BJ (cell line): Measurements from ENCODE around the gene ANTKMT. TPM values are rescaled to one million over a fixed set of nuclear protein-coding genes. Genes with fewer than 3 reads are reported as not detected.

Source experiments
- CTCF ChIA-PET: fragments of 350-600 bp; formaldehyde crosslinking; extraction: SDS; loops from one replicate; lab custom pipeline; 2021; ENCODE audit warnings: antibody characterized with exemption, inconsistent platforms; lab: Yijun Ruan, JAX
- POLR2A ChIA-PET: fragments of 300-600 bp; sonication (Branson Sonifier 250); formaldehyde crosslinking; extraction: SDS; loops from one replicate; lab custom pipeline; 2021; ENCODE audit warnings: antibody characterized with exemption; lab: Charles Lee
- DNase-seq: peaks from one replicate; pipeline ENCODE4 v3.0.0-alpha.2; 2011; ENCODE audit warnings: low read depth
- H3K27me3 ChIP-seq: 2 replicates; pipeline ENCODE4 v1.6.0; 2011; ENCODE audit warnings: low read length; ENCODE audit not compliant: control insufficient read depth, insufficient read depth
- H3K36me3 ChIP-seq: 2 replicates; pipeline ENCODE4 v1.5.1; 2011; ENCODE audit warnings: low read length; ENCODE audit not compliant: control insufficient read depth, insufficient read depth
- H3K4me3 ChIP-seq: 2 replicates; pipeline ENCODE4 v1.5.1; 2011; ENCODE audit warnings: low read depth, mild to moderate bottlenecking, control low read depth, low read length
- polyA plus RNA-seq: library from polyadenylated mRNA; depleted of rRNA; stranded (reverse); fragments of >200 nt; gene quantifications from 2 replicates; pipeline ENCODE4 v1.2.3, GENCODE V29; 2011
- TF ChIP-seq, protein P1 (sequence below): IDR thresholded peaks from 2 replicates; pipeline ENCODE4 v1.5.1; 2011; ENCODE audit warnings: low read depth, mild to moderate bottlenecking, control low read depth, inconsistent platforms, low read length, moderate library complexity; ENCODE audit not compliant: insufficient read depth

Gene ANTKMT
- polyA plus RNA-seq, 1 experiment: 10.7 TPM

DNA sequence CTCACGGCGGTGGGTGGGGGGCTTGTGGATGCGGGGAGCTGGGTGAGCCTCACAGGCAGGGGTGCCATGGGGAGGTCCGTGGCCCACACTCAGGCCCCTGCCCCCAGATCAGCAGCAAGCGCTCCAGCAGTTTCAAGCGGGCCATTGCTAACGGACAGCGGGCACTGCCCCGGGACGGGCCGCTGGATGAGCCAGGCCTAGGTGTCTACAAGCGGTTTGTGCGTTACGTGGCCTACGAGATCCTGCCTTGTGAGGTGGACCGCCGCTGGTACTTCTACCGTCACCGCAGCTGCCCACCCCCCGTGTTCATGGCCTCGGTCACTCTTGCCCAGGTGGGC is 44.4 kb upstream of the ANTKMT start:
- DNase-seq: no peak
- TF ChIP-seq, protein P1, sequence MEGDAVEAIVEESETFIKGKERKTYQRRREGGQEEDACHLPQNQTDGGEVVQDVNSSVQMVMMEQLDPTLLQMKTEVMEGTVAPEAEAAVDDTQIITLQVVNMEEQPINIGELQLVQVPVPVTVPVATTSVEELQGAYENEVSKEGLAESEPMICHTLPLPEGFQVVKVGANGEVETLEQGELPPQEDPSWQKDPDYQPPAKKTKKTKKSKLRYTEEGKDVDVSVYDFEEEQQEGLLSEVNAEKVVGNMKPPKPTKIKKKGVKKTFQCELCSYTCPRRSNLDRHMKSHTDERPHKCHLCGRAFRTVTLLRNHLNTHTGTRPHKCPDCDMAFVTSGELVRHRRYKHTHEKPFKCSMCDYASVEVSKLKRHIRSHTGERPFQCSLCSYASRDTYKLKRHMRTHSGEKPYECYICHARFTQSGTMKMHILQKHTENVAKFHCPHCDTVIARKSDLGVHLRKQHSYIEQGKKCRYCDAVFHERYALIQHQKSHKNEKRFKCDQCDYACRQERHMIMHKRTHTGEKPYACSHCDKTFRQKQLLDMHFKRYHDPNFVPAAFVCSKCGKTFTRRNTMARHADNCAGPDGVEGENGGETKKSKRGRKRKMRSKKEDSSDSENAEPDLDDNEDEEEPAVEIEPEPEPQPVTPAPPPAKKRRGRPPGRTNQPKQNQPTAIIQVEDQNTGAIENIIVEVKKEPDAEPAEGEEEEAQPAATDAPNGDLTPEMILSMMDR: no peak
- no peaks in the 10 kb centered on the region for H3K27me3 ChIP-seq
- no peak overlapping the region for H3K4me3 ChIP-seq
- peaks cover 22% of the 10 kb centered on the region for H3K36me3 ChIP-seq
- CTCF ChIA-PET: interaction anchor here (1.9 kb wide), 1 partner anchor 9 kb away, joined by 6 read pairs; the partner anchor contains the start of gene RHOT2
- POLR2A ChIA-PET: no interaction called here

DNA sequence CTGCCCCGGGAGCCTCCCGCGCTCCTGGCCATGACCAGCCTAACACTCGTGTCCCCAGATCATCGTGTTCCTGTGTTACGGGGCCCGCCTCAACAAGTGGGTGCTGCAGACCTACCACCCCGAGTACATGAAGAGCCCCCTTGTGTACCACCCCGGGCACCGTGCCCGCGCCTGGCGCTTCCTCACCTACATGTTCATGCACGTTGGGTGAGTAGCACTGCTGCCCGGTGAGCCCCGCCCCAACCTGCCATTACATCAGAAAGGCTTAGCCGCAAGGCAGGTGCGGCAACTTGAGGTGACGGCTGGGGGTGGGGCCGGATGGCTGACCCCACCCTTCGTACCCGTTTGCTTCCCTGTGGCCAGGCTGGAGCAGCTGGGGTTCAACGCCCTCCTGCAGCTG is 44.0 kb upstream of the ANTKMT start:
- no peak overlapping the region for H3K4me3 ChIP-seq
- POLR2A ChIA-PET: no interaction called here
- no peaks in the 10 kb centered on the region for H3K27me3 ChIP-seq
- DNase-seq: no peak
- TF ChIP-seq, protein P1: no peak
- peaks cover 23% of the 10 kb centered on the region for H3K36me3 ChIP-seq
- CTCF ChIA-PET: interaction anchor here (1.9 kb wide), 1 partner anchor 9 kb away, joined by 6 read pairs; the partner anchor contains the start of gene RHOT2

DNA sequence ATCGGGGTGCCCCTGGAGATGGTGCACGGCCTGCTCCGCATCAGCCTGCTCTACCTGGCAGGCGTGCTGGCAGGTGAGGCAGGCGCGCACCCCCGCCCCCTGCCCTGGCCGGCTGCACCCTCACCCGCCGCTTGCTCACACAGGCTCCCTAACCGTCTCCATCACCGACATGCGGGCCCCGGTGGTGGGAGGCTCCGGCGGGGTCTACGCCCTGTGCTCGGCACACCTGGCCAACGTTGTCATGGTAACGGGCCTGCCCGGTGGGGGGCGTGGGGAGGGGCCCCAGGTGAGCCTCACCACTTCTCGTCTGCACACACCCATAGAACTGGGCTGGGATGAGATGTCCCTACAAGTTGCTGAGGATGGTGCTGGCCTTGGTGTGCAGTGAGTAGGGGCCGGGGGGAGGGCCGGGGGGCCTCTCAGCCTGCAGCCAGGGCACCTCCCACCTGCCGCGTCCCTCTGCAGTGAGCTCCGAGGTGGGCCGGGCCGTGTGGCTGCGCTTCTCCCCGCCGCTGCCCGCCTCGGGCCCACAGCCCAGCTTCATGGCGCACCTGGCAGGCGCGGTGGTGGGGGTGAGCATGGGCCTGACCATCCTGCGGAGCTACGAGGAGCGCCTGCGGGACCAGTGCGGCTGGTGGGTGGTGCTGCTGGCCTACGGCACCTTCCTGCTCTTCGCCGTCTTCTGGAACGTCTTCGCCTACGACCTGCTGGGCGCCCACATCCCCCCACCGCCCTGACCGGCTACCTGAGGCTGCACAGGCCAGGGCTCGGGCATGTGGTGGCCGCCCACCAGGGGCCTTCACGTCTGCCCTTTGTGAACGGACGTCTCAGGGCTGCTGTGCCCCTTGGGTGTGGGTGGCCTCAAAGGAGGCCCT is 43.4 kb upstream of the ANTKMT start:
- POLR2A ChIA-PET: no interaction called here
- TF ChIP-seq, protein P1: no peak
- no peak for DNase-seq

DNA sequence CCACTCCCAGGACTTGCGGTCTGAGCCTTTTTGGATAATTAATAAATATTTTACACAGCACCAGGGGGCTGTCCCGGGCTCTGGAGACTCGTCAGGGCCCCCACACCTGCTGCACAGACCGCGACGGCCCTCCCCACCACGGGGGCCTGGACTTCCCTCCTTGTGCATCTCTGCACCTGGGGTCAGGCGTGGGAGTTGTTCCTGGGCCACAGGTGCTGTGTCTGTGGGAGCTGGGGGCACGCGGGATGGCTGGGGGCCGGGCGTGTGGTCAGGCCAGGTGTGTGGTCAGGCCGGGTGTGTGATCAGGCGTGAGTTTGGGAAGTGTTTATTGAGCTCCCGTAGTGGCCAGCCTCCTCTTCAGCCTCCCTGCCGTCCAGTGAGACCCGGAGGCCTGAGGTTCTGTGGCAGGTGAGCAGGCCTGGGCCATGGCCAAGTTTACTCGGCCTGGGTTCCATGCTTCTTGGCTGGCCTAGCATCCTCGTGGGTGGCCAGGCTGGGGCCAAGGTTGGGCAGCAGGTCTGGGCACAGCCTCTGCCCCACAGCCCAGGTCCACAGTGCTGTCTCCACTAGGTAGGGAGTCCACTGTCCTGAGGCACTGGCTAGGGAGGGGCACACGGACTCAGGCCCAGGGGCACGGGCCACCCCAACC is 42.6 kb upstream of the ANTKMT start:
- ChIA-PET POLR2A (no interaction called here), CTCF (interaction anchor here (4.5 kb wide), 1 partner anchor 11 kb away, joined by 20 read pairs; the partner anchor contains the start of gene RHOT2)
- no peak for DNase-seq
- TF ChIP-seq, protein P1: no peak
- Histone ChIP-seq H3K4me3 (no peak overlapping the region), H3K27me3 (no peaks in the 10 kb centered on the region), H3K36me3 (peaks cover 23% of the 10 kb centered on the region)

More for the DNA sequence above, 43.4 kb upstream of the ANTKMT start:
- Histone ChIP-seq H3K36me3 (peaks cover 23% of the 10 kb centered on the region), H3K27me3 (no peaks in the 10 kb centered on the region), H3K4me3 (no peak overlapping the region)
- CTCF ChIA-PET: interaction anchor here (1.9 kb wide), 1 partner anchor 10 kb away, joined by 6 read pairs; the partner anchor contains the start of gene RHOT2
